ENCODE results near the gene DCST1.

DNA sequence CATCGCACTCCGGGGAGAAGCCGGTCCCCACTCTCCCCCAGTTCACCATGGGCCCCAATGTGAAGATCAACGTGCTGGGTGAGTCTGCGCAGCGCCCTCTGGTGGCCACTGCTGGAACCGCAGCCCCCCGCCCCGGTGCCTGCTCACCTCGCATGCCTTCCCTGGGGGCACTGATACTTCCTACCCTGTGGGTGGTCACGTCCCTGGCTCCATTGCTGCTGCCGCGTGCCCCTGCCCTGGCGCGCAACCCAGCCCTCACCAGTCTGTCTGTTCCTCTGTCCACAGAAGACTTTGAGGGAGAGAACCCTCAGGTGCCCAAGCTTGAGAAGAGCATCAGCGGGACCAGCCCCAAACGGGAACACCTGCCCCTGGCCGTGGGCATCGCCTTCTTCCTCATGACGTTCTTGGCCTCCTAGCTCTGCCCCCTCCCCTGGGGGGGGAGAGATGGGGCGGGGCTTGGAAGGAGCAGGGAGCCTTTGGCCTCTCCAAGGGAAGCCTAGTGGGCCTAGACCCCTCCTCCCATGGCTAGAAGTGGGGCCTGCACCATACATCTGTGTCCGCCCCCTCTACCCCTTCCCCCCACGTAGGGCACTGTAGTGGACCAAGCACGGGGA is 52.6 kb downstream of the DCST1 start:
- TF ChIP-seq RAD21 (IDR thresholded peaks at IDR 0.05; ENCODE audit: low read depth) (no peak; the same call in 1 of the 2 replicates), NFIC (IDR thresholded peaks at IDR 0.05) (no peak), ZBTB7A (IDR thresholded peaks at IDR 0.05; ENCODE audit: low read depth) (peak; percentile 1; the same call in 1 of the 2 replicates), YY1 (IDR thresholded peaks at IDR 0.05; ENCODE audit: low read depth) (no peak), EGR1 (IDR thresholded peaks at IDR 0.05) (no peak), TAF1 (IDR thresholded peaks at IDR 0.05; ENCODE audit: low read depth) (no peak), CREB1 (IDR thresholded peaks at IDR 0.05; ENCODE audit: low read depth) (no peak), EP300 (IDR thresholded peaks at IDR 0.05; ENCODE audit: borderline replicate concordance) (no peak), FOXM1 (IDR thresholded peaks at IDR 0.05; ENCODE audit: borderline replicate concordance, low read depth) (no peak)
- TF ChIP-seq, protein P1, sequence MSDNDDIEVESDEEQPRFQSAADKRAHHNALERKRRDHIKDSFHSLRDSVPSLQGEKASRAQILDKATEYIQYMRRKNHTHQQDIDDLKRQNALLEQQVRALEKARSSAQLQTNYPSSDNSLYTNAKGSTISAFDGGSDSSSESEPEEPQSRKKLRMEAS (IDR thresholded peaks at IDR 0.05), result peak; percentile 4; the same call in 1 of the 2 replicates
- TF ChIP-seq, protein P2, sequence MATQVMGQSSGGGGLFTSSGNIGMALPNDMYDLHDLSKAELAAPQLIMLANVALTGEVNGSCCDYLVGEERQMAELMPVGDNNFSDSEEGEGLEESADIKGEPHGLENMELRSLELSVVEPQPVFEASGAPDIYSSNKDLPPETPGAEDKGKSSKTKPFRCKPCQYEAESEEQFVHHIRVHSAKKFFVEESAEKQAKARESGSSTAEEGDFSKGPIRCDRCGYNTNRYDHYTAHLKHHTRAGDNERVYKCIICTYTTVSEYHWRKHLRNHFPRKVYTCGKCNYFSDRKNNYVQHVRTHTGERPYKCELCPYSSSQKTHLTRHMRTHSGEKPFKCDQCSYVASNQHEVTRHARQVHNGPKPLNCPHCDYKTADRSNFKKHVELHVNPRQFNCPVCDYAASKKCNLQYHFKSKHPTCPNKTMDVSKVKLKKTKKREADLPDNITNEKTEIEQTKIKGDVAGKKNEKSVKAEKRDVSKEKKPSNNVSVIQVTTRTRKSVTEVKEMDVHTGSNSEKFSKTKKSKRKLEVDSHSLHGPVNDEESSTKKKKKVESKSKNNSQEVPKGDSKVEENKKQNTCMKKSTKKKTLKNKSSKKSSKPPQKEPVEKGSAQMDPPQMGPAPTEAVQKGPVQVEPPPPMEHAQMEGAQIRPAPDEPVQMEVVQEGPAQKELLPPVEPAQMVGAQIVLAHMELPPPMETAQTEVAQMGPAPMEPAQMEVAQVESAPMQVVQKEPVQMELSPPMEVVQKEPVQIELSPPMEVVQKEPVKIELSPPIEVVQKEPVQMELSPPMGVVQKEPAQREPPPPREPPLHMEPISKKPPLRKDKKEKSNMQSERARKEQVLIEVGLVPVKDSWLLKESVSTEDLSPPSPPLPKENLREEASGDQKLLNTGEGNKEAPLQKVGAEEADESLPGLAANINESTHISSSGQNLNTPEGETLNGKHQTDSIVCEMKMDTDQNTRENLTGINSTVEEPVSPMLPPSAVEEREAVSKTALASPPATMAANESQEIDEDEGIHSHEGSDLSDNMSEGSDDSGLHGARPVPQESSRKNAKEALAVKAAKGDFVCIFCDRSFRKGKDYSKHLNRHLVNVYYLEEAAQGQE (IDR thresholded peaks at IDR 0.05; ENCODE audit: low read depth), result no peak

Data from Ishikawa (cell line).